NCI-H128 (cell line): ENCODE results near the gene LYAR.
"Not testable (repeated sequence)": the region's sequence is repeated elsewhere in the genome, so short reads cannot be mapped to it uniquely, and the experiment has no call there.

Experiments used
- DNase-seq: peaks from one replicate; lab custom pipeline; 2025; ENCODE audit not compliant: unreplicated experiment; lab: John Stamatoyannopoulos, UW

LYAR gene

DNA sequence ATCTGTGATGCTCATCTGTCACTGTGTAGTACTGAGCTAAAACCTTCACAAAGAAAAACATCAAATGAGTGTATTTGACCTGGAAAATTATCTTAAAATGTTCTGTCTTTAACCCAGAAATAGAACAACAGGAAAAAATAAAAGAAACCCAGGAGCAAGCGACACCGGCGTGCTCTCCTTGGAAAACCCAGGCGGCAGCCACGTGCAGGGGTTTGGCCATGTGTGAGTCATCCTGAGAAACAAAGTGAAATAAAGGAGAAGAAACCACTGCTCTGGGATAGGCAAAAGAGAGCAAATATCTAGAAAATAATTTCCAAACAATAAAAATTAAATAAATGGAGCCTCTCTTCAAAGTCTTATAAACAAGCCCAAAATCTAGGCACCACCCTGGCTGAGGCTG lies 22.0 kb downstream of the LYAR start:
- DNase-seq, result no peak

GRCh38 chr4:4260185-4260751 lies 29.7 kb downstream of the LYAR start:
- DNase-seq, result no peak

DNA sequence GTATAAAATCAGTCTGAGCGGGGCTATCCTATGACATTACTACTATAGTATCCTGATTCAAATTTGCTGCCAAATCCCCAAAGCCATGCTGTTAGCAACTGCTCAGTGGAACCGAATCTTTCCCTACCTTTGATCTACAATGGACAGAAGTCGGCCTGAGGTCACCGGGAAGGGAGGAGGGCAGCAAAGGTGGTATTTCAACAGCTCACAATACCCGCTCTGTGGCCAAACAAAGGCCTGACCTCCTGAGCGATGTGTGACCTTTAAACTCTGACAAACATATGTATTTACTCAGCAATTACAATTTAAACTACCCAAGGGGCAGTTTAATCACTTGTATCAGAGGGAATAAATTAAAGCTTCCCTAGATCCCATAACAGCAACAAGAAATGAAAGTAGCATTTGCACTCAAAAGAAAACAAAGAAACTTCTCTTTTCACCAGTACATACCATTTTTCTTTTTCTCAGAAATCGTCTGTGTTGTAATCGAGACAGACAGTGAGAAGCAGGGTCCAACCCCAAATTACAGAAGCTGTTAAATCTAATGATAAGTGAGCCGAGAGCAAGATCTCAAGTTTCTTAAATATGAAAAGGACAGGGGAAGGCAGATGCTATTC lies 30.4 kb downstream of the LYAR start:
- no peak for DNase-seq

DNA sequence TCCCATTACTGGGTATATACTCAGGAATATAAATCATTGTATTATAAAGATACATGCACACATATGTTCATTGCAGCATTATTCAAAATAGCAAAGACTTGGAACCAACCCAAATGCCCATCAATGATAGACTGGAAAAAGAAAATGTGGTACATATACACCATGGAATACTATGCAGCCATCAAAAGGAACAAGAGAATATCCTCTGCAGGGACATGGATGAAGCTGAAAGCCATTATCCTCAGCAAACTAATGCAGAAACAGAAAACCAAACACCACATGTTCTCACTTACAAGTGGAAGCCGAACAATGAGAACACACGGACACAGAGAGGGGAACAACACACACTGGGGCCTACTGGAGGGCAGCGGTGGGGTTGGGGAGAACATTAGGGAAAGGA lies 32.2 kb downstream of the LYAR start:
- not testable (repeated sequence) for DNase-seq

DNA sequence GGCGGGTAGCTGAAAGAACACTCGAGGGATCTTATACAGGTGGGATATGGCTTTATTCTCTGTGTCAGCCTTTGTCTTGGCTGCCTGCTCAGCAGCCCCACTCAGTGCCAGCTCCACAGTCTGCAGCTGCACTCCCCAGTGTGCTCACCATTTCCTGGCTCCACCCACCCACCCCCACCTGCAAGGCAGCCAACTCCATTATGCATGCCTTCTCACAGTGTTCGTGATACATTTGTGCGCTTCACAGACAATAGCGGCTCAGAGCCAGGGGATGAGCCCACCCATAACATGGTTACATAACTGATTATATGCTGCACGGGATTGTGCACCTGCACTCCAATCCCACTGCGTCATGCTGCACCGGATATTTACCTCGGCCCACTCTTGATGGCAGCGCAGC lies 33.2 kb downstream of the LYAR start:
- DNase-seq, result no peak

DNA sequence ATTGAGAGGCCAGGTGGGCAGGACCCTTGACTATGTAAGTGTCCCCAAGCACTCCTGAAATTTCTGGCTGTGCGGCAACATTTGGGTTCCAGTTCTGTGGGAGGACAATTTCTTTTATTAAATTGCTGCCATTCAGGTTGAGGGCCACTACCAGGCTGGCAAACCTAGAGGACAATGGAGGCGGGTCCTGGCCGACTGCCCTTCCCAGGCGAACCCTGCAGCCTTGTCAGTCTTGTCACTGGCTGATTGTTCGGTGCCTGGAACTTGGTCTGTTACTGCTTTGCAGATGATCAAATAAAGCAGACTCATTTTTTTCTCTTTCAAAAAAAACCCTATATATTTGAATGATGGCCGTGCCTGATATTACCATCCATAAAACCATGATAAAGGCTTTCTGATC lies 35.3 kb downstream of the LYAR start:
- DNase-seq, result no peak

DNA sequence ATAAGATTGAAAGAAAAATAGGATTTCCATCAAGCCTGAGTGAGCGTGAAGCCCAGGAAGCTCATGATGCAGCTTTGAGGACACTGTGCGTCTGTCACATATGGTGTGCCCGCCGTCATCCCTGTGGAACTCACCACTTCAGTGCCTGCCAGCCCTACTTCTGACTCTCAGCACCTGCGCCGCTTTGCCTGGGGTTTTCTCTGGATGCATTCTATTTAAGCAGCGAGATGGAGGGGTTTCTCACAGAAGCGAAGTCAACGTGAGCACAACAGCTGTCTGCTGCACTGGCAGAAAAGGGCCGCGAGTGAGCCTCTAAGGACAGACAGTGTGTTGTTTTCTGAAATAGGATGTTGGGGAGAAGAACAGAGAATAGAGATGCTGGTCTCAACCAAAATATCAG lies 35.8 kb downstream of the LYAR start:
- no peak for DNase-seq

DNA sequence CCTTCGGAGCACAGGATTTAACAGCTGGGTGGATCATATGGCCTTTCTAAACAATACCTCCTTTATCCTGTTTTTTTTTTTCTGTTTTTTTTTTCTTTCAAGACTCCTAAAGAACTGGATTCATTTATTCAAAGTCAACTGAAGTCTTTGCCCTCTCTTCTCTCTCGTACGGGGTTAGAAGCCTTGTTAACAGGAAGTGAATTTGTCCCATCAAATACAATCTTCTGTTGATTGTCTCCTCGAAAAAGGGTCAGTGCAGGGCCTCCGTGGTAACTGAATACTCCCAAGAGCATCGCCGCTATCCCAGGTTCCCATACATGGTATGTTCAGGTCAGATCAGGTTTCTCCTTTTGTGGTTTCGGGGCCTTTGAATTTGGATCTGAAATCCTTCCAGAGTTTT lies 40.1 kb downstream of the LYAR start:
- no peak for DNase-seq

DNA sequence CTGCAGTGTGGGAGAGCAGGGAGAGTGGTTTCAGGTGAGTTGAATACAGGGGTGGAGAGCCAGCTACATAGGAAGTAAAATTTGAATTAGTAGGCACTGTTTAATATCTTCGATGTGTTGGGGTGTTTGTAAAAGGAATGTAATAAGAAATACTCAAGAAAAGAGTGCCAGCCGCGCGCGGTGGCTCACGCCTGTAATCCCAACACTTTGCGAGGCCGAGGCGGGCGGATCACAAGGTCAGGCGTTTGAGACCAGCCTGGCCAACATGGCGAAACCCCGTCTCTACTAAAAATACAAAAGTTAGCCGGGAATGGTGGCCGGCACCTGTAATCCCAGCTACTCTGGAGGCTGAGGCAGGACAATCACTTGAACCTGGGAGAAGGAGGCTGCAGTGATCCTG lies 40.6 kb downstream of the LYAR start:
- not testable (repeated sequence) for DNase-seq

DNA sequence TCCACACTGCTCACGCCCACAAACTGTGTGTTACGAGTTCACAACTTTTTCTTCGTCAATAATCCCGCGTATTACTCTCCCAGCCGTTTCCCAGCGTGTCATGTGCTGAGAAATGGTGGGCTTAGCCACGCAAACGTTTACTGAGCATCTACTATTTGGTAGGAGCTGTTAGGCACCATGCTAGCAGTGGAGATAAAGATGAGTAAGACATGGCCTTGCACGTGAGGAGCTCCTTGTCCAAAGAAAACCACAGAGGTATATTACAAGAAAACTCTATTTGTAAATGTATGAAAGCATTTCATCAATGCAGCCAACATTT lies 41.1 kb downstream of the LYAR start:
- DNase-seq, result no peak

GRCh38 chr4:4248029-4248884 lies 41.7 kb downstream of the LYAR start, which contains the start of gene TMEM128:
TMEM128 (minus strand) TSS chr4:4248223; CDS start chr4:4248202, 21 bp downstream.
- DNase-seq, result peak; percentile 56

DNA sequence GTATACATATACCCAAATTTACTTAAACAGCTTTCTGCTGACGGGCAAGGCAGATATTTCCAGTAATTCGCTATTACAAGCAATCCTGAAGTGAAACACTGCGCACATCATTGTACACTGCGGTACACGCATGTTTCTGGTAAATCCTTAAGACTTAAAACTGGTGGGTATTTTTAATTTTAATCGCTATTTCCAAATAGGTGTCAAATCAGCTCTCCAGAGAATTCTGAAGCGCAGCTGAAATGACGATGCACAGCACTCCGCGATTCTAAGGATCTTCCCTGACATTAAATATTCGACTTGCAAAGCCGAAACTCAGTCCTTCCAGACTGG lies 42.3 kb downstream of the LYAR start:
- DNase-seq, result no peak

DNA sequence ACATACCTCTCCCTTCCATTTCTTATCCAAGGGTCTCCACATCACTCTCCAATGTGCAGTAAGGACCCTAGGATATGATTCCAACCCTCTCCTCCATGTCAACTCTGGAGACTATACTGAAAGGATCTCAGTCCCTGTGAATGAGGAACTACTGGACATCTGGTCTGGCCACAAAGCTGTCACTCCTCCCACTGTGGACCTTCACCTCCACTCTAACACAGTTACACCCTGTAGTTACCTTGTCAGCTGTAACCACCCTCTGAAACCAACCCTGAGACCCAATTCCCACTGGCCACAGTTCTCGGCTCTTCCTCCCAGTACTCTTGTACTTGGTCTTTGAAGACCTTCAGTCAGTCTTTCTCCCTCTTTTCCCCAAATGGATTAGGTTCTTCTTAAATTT lies 44.8 kb downstream of the LYAR start:
- no peak for DNase-seq

- DNase-seq, result not testable (repeated sequence)
Observed at GRCh38 chr4:4239551-4239950, 50.4 kb downstream of the LYAR start.

DNA sequence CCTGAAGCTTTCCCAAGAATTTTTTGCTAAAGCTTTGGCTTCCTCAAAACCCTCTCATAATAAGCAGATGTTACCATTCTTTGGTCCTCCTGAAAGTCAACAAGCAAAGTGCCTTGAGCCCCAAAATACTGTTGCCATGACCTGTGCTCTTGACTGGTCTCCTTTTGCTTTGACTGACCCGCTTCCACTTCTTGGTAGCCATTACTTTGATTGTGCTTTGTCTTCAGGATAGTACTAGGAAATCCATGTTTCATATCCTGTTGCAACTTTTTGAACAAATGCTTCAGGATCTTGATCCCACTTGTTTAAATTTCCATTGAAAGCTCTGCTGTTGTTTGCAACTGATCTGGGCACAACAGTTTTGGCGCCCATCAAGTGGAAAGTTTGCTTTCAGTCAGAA lies 56.3 kb downstream of the LYAR start:
- DNase-seq, result no peak

GRCh38 chr4:4228356-4228668 lies 61.6 kb downstream of the LYAR start:
- no peak for DNase-seq

DNA sequence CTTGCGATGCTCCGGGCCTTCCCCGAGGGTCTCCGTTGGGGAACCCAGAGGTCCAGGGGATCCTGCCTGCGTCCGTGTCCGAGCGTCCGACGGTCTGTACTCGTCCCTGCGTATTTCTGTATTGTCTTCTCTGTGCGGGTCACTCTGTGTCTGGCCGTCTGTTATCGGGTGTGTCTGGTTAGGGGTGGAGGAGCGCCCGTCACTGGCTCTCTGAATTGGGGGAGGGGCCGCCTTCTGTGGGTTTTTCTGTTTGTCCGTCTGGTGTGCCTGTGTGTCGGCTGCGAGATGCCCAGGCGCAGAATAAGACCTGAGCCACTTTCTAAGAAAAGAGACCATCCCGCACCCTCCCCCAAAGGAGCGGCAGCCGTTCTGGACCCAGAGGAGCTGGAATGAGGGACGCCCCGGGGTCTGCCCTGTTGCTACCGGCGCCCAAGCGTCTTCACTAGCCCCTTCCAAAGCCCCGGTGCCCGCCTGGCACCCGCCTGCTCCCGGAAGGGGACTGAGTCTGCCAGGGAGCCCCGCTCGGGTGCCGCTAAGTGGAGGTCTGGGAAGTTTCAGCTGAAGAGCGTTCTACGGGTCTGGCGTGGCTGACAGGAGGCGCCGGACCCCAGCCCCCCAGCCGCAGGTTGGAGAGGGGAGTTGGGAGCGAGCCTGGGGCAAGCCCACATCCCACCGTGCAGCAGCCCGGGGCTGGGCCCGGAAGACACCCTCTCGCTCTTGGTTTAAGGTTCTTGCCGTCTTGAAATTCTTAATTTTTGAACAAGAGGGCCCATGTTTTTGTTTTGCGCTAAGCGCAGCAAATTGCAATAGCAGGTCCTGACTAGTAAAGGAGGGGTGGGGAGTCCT lies 62.2 kb downstream of the LYAR start:
- DNase-seq, result no peak

DNA sequence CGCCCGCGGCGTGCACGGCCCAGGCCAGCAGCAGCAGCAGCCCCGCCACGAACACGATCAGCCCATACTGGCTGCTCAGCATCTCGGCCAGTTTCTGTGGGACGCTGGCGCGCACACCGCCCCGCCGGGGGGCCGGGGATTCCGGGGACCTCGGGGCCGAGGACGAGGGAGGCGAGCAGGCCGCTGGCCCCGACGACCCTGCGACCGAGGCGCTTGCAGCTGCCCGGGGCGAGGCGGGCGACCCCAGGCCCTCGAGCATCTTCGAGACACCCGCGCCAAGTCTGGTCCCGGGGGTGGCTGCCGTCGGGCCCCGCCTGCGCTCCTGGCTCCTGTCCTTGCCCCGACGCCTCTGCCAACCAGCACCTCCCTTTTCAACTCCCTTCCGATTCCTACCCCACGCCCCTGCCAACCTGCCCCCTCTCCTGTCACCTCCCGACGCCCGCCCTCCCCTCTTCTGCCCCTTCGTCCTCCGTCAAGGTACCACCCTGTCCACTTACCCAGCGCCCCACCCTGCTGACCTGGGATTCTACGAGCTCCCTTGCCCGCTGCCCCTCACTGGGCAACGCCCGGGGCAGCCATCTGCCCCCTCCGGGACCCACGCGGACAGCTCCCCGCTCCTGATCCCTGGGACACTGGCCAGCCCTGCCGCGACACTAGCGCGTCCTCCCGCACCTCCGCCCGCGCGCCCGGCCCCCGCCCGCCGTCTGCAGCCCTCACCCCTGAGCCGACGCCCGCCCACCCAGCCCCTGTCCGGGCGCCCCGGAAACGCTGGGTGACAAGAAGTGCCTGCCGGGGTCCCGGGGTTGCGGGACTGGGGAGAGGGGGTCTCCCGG lies 63.1 kb downstream of the LYAR start, which contains the start of gene OTOP1:
Gene OTOP1, minus strand, starts transcription at position 324 of the 833 bp plus-strand sequence. Its CDS starts 65 bp downstream, at position 259.
- no peak for DNase-seq

GRCh38 chr4:4225915-4226605 lies 63.9 kb downstream of the LYAR start:
- no peak for DNase-seq
